NCI-H2171 treated with DMSO at 0.1 percent for 48 hours (cell line): ENCODE measurements around the gene ENOX1.

Experiments used
- DNase-seq: peaks from one replicate; lab custom pipeline; 2025; lab: John Stamatoyannopoulos, UW

ENOX1 gene

GRCh38 chr13:43608400-43609137 lies 178.2 kb downstream of the ENOX1 start:
- peak; percentile 13 for DNase-seq

DNA sequence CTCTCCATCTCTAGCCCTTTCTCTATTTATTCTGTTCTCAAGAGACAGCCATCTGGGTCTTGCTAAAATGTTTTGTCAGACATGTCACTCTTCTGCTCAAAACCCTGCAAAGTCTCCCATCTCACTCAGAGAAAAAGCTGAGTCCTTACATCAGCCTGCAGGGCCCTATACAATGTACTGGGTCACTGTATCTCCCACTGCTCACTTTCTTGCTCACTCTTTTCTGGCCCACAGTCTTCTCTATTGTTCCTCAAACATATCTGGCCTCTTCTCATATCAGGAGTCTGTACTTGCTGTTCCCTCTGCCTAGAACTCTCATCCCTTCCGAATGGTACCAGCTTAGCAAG lies 189.2 kb downstream of the ENOX1 start:
- DNase-seq, result no peak

DNA sequence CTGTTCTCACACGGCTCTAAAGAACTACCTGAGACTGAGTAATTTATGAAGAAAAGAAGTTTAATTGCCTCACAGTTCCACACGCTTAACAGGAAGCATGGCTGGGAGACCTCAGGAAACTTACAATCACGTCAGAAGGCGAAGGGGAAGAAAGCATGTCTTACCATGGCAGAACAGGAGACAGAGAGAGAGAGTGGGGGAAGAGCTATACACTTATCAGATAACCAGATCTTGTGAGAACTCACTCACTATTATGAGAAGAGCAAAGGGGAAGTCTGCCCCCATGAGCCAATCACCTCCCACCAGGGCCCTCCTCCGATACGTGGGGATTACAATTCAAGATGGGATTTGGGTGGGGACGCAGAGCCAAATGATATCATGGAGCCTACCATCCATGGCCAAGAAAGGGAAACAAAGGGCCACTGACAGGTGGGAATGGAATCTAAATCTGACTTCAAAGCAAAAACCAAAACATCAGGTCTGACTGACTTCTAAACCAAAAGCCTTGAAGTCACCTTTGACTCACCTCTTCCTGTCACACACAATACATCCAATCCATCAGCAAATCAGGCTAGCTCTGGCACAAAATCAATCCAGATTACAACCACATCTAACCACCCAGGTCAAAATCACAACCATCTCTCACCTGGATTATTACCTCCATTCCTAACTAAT lies 189.7 kb downstream of the ENOX1 start:
- no peak for DNase-seq

DNA sequence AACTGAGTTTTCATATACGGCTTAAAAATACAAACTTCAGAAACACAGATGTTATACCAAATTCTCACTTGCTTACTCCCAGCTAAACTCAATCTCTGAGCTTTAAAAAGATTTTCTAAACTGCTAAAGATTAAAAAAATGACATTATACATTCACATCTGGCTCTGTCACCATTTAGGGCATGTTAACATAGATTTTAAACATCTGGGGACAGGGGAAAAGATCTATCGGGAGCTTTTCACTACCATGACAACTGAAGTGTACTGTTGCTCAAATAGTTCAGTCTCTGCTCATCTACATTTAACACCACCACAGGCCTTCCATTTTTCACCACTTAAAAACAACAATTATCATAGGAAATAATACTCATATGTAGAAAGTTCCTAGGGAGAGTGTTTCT lies 190.8 kb downstream of the ENOX1 start:
- DNase-seq, result no peak

GRCh38 chr13:43587376-43587775 lies 199.4 kb downstream of the ENOX1 start:
- DNase-seq, result no peak

GRCh38 chr13:43584751-43585150 lies 202.0 kb downstream of the ENOX1 start:
- no peak for DNase-seq

DNA sequence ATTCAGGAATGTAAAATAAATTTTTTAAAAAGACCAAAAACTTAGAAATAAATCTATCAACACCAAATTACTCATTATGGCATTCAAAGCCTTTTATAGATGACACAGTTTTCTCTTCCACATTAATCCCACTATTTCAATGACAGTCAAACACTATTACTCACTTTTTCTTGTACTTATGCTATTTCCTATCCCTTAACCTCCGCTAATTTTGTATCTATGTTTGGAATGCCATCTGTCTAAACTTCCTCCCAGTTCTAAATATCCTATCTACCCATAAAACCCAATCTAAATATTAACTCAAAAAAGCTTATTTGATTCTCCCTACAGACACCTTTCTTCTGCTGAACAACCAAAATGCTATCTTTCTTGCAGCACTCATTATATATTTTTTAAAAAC lies 203.5 kb downstream of the ENOX1 start:
- no peak for DNase-seq

DNA sequence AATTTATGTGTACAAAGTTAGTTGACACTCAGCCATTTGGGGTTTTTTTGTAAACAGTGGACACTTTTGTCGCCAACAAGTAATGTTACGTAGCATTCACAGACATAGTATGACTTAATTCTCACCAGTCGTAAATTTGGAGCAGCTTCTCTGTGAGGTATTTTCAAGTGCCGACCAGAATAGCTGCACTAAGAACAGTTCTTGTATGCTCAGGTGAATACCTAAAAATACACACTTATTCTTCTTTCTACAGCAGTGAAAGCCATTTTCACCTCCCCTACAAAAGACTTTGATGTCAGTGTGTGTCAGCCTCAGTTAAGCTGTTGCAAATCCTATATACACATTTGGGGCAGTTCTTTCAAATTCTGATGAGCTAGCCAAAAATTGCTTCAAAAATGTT lies 206.5 kb downstream of the ENOX1 start:
- DNase-seq, result no peak

GRCh38 chr13:43579321-43579720 lies 207.5 kb downstream of the ENOX1 start:
- DNase-seq, result no peak

DNA sequence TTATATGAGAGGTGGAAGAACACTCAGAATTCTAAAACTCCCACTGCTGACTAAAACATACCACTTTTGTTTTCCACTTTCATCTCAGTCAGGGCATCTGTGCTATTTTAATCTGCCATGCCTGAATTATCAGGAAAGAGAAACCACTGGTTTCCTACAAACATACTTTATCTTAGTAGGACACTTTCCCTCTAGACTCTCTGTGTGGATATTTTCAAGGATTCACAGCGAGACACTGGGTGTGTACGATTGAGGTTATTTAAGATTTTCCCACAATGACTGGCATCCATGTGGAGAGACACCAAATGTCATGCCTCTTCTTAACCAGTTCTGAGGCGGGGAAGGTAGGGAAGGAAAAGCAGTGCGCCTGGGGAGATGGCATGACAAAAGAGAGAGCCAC lies 212.2 kb downstream of the ENOX1 start:
- no peak for DNase-seq

GRCh38 chr13:43573802-43574514 lies 212.8 kb downstream of the ENOX1 start:
- DNase-seq, result no peak

DNA sequence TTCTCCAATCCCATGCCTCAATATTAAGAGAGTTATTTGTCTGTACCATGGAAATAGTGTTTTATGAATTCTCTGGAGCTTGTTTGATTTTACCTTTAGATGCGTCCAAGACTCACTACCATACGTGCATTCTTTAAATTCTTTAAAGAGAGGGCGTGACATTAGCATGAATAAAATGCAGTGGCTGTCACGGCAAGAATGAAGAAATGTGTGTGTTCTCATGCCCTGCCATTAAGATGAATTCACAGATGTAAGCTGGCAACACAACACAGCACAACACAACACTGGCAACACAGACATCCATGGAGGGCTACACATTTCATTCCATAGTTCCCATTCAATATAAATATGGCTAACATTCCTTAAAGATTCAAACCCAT lies 213.4 kb downstream of the ENOX1 start:
- DNase-seq, result no peak

DNA sequence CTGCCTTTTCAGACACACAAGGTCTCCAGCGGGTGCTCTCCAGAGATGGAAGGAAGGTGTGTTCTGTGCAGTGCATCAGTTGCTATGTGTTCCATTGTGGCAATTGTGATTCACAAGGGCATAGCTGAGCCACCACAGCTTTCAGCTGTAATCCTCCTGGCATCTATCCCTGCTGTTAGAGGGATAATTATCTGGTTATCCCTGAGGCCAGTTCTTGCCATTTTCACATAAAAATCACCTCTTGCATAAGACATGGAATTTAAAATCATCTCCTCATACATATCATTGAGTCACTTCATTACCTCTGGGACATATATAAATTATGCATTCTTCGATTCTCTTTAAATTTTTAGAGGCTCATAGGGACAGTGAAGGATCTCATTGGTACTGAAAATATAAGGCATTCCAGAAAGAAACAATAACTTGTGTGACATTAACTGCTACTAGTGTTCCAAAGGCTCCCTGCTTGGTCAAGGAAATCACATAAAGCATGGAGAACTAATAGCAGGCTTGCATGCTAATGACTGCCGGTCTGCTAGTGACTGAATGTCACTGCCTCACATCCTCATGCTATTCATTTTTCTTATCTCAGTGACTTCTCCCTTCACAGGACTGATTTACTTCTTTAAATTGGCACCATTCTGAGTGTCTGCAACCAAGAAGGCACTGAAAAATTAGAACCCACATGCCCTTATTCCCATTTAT lies 214.0 kb downstream of the ENOX1 start:
- no peak for DNase-seq

DNA sequence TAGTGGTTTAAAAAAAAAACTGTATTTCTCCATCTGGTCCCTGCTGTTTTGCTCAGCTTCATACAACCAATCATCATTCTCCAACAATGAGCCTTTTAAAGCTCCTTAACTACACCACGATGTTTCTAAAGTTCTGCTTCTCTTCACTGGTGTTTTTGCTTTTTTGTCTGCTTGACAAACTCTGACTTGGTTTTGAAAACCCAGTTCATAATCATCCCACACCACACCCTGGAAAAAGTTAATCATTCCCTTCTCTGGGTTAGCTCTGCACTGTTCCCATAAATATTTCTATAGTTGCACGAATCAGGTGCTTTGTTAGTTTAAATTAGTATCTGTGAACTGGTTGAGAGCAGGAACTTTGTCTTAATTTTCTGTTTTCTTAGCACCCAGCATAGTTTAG lies 217.1 kb downstream of the ENOX1 start:
- DNase-seq, result no peak

DNA sequence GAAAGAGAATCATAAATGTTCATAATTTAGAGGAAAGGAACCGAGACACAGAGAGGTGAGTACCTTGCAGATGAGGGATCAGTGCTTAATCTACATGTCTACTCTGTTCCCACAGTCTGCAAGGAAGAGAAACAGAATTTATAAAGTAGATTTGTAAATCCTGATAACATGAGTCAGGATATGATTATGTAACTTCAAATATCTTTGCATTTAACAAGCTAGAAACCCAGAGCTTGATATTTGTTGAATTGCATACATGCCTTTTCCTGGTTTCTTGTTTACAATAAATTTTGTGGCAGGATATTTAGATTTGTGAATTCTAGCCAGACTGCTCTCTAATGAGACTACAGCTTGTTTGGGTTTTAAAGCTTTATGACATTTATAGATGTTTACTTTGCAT lies 219.2 kb downstream of the ENOX1 start:
- DNase-seq, result no peak

DNA sequence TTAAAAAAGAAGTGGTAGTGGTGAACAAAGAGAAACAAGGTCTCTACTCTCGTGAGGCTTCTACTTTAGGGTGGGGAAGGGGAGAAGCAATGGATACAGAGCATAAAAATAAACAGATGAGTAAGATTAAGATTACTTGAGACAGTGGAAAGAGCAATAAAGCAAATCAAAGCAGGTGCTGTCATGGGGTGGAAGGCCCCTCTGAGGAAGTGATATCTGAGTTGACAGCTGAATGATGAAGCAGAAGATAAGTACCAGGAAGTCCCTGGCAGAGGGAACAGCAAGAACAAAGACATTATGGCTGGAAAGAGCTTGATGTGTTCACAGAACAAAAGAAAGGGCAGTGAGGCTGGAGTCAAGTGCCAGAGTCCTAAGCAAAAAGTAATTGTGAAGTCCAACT lies 221.8 kb downstream of the ENOX1 start:
- no peak for DNase-seq

DNA sequence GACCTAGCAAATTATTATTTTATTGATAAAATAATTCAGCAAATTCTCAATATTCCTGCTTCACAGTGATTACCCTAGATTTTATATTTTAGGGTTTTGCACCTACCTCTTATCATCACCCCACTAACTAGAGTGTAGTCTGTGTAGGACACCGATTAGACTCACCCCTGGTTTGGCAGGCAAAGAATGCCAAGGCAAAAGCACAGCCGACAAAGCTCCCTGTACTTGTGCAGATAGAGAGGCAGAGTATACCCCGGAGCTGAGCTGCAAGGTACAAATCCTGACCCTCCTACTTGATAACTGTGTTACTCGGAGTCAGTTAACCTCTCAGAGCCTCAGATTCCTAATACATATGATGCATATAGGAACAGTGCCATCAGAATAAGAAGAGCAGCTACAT lies 225.7 kb downstream of the ENOX1 start:
- DNase-seq, result no peak

DNA sequence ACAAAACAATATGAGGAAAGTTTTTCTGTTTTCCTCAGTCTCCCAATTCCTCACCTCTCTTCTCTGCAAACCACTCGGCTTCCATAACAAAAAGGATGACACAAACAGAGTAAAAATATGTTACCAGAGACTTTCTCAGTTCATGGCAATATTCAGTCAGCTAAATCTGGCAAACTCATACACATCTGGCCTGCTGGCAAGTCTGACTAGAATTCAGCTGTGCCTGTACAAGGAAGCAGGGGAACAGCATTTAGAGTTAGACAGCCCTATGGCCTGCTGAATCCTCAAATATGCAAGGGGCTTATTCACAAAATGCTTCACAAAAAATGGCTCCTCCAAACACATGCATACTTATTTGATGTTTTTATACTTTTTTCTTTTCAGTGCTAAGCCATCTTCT lies 227.8 kb downstream of the ENOX1 start:
- DNase-seq, result no peak

DNA sequence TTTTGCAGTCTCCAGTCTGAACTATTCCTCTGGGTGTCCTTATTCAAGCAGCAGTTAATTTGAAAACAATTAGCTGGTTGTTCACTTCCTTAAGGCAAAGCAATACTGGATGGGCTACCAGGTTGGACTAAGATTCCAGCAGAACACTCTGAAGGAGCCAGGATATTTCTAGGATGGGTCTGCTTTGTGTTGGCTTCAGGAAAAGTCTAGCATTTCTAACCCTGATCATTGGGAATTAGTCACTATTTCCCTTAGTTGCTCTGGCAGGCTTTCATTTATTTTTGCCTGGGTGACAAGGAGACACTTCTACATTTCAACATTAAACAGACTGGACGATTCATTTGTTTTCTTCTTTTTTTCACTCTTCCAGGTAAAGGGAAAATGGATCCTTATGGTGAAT lies 228.4 kb downstream of the ENOX1 start:
- DNase-seq, result no peak

DNA sequence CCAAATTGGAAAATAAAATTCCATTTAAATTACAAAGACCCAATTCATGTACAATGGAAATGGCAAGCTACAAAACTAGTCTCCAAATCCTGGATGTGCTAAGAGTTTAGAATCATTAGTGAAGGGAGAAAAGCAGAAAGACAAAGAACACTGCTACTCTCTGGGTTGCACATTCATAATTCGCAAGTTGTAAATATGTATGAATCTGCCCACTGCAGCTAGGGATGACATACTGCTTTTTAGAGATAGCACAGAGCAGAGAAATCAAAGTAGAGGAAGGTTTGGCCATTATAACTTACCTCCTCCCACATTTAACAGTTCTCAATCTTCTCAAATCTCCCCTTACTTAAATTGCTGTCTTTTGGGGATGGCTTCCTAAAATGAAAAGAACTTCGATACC lies 231.1 kb downstream of the ENOX1 start:
- DNase-seq, result no peak

GRCh38 chr13:43551897-43552456 lies 234.8 kb downstream of the ENOX1 start:
- DNase-seq, result no peak

GRCh38 chr13:43546816-43547215 lies 240.0 kb downstream of the ENOX1 start:
- DNase-seq, result no peak
